ENCODE data around the gene SLC23A3. TPM values are rescaled to one million over a fixed set of nuclear protein-coding genes. Genes with fewer than 3 reads are reported as not detected.

Gene SLC23A3
- total and polyA plus RNA-seq, 4 donors, result 0.23 to 2.4 (median 0.66) TPM

- no peak for DNase-seq (ENCODE audit: low spot score)
- no peak overlapping the region for H3K9ac ChIP-seq (ENCODE audit: low read depth in 1 of 2, low read length in 2 of 2)
- 43% methylated on average over 3 of the region's 3 CpGs for WGBS
- TF ChIP-seq REST (IDR thresholded peaks at IDR 0.05), result no peak
- no peak for TF ChIP-seq SP1 (IDR thresholded peaks at IDR 0.05)
- no peak for TF ChIP-seq EGR1 (IDR thresholded peaks at IDR 0.05; ENCODE audit: low read depth in 2 of 2)
- TF ChIP-seq NR2F2 (IDR thresholded peaks at IDR 0.05), result no peak
- no peak for TF ChIP-seq MAX (IDR thresholded peaks at IDR 0.05)
- TF ChIP-seq GABPA (IDR thresholded peaks at IDR 0.05 in 1 of 2, conservative IDR thresholded peaks at IDR 0.05 in 1 of 2), result no peak
- TF ChIP-seq CTCF (IDR thresholded peaks at IDR 0.05; ENCODE audit: low read depth, low read length, missing input control), result no peak
- TF ChIP-seq ATF3 (IDR thresholded peaks at IDR 0.05), result no peak
- no peak for TF ChIP-seq ZBTB33 (IDR thresholded peaks at IDR 0.05)
- no peak for TF ChIP-seq JUND (IDR thresholded peaks at IDR 0.05)
- no peak overlapping the region for H3K27ac ChIP-seq (ENCODE audit: low read depth in 1 of 2, low read length in 2 of 2)
- no peaks in the 10 kb centered on the region for H3K36me3 ChIP-seq (ENCODE audit: control insufficient read depth in 4 of 4, insufficient read depth in 3 of 4, low read depth in 1 of 4, low read length in 3 of 4)
- no peak overlapping the region for H3K4me3 ChIP-seq (ENCODE audit: low read depth in 1 of 3, low read length in 3 of 3)
- H3K4me1 ChIP-seq (ENCODE audit: control insufficient read depth in 4 of 4, insufficient read depth in 4 of 4, low read length in 3 of 4), result peaks cover 14 to 29% (median 18%) of the 10 kb centered on the region in 4 donors
- no peaks in the 10 kb centered on the region for H3K27me3 ChIP-seq (ENCODE audit: control insufficient read depth in 4 of 4, insufficient read depth in 4 of 4, low read length in 3 of 4)
- no peaks in the 10 kb centered on the region for H3K9me3 ChIP-seq (ENCODE audit: control insufficient read depth in 4 of 4, low read length in 3 of 4)
Measured at GRCh38 chr2:219131327-219131726, 38.5 kb downstream of the SLC23A3 start.

- Histone ChIP-seq H3K27ac (ENCODE audit: low read depth in 1 of 2, low read length in 2 of 2) (no peak overlapping the region), H3K4me1 (ENCODE audit: control insufficient read depth in 4 of 4, insufficient read depth in 4 of 4, low read length in 3 of 4) (peaks cover 20 to 46% (median 34%) of the 10 kb centered on the region in 4 donors), H3K4me3 (ENCODE audit: low read depth in 1 of 3, low read length in 3 of 3) (no peak overlapping the region)
Measured at GRCh38 chr2:219129589-219129988, 40.2 kb downstream of the SLC23A3 start.

More at GRCh38 chr2:219129589-219129988, 40.2 kb downstream of the SLC23A3 start:
- TF ChIP-seq GABPA (IDR thresholded peaks at IDR 0.05 in 1 of 2, conservative IDR thresholded peaks at IDR 0.05 in 1 of 2), result no peak
- TF ChIP-seq YY1 (IDR thresholded peaks at IDR 0.05), result no peak
- no peak for TF ChIP-seq JUND (IDR thresholded peaks at IDR 0.05)
- no peak for TF ChIP-seq TAF1 (conservative IDR thresholded peaks at IDR 0.05)
- H3K9ac ChIP-seq (ENCODE audit: low read depth in 1 of 2, low read length in 2 of 2), result no peak overlapping the region
- no peak for DNase-seq (ENCODE audit: low spot score)
- no peaks in the 10 kb centered on the region for H3K36me3 ChIP-seq (ENCODE audit: control insufficient read depth in 4 of 4, insufficient read depth in 3 of 4, low read depth in 1 of 4, low read length in 3 of 4)
- 95% methylated on average over 16 of the region's 16 CpGs for WGBS
- H3K27me3 ChIP-seq (ENCODE audit: control insufficient read depth in 4 of 4, insufficient read depth in 4 of 4, low read length in 3 of 4), result no peaks in the 10 kb centered on the region
- H3K9me3 ChIP-seq (ENCODE audit: control insufficient read depth in 4 of 4, low read length in 3 of 4), result no peaks in the 10 kb centered on the region
